GM21529 (cell line): ENCODE data around the gene SAMD8.
A peak's percentile ranks its signal among the peaks of the same experiment; 100 is the strongest.

Source experiments
- ATAC-seq: cut with Tn5 transposase; IDR thresholded peaks from one replicate; pipeline ENCODE4 v1.9.1; 2021; ENCODE audit not compliant: unreplicated experiment

The SAMD8 gene

GRCh38 chr10:75111365-75111906 is at the start of gene SAMD8:
SAMD8 (plus strand) TSS chr10:75111656; CDS start chr10:75150529, 38,873 bp downstream.
- peak; percentile 71 for ATAC-seq

DNA sequence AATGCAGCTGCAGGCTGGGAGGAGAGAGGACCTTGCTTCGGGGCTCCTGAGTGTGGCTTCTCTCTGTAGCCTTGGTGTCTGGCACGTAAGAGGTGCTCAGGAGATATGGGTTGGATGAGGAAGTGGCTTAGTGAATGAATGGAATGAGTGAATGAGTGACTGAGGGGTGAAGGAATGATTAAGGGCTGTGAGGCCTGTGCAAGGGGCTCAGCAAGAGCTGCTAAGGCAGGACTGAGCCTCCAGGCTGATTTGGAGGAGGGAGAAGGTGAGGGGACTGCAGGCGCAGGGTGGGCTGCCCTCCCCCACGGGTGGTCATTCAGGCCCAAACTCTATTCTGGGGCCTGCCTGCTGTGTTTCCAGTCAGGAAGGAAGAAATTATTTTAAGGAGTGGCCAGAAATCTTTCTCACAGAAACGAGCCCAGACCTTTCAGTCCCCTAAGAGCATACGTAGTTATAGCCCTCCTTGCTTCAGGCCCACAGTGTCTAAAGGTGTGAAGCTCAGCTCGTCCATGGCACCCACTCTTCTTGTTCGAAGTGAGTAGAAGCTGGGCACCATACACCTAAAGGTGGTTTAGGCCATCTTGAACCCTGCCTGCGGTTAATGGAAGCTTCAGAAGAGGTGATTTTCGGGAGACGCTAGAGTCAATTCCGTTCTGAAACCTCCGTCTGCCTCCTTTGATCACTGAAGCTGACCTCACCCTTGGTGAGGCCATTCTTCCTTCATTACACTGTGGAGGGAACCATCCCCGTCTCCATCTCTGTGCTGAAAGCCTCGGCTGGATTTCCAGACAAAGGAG is 49.5 kb upstream of the SAMD8 start:
- ATAC-seq: no peak

DNA sequence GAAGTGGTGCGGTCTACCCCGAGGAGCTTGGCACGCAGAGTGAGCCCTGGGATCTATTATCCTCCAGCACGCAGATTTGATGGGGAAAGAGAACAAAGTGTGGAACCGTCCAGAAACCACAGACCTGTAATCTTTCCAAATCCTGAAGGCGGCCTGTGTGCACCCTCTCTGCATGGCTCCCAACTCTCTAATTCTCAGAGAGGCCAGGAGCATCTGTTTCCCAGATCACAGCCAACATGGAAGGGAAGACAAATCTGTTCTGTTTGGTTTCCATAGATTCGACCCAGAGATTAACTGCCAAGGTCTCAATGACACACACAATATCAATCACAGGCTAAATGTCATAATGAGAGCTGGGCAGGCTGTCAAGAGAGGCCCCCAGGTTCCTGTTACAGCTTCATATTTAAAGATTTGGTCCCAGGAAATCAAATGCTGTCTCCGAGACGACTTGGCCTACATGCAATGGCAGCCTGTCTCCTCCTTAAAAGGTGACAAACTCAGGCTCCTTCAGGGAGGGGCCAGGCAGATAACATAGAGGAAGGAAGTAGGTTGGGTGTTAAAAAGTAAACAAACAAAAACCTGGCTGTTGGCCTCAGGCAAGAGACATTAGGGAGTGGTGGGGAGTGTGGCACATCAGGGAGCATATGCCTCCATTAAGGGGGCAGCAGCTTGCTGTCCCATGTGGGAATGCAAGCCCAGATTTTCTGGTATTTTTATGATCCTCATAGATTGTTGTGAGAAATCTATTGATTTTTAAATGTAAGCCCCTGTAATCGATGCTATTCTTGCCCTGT is 48.8 kb upstream of the SAMD8 start:
- ATAC-seq: no peak

- no peak for ATAC-seq
Observed at GRCh38 chr10:75063461-75064230, 47.8 kb upstream of the SAMD8 start.

GRCh38 chr10:75065076-75065475 is 46.4 kb upstream of the SAMD8 start:
- ATAC-seq: no peak

DNA sequence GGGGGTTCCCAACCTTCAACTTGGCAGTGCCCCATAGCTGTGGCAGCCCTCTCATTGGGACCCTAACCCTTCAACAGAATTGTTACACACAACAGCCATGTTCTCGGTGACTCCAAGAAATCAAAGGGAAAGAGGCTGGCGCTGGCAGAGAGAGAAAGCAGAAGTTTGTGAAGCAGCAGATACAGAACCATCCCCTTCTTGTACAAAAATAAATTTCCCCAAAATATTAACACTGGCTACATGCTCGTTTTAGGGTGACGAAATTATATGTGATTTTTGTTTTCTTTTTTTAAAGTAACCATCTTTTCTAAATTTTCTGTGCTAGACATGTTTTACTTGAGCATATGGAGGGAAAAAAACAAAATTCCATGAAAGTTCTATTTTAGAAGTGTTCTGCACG is 45.2 kb upstream of the SAMD8 start:
- no peak for ATAC-seq

DNA sequence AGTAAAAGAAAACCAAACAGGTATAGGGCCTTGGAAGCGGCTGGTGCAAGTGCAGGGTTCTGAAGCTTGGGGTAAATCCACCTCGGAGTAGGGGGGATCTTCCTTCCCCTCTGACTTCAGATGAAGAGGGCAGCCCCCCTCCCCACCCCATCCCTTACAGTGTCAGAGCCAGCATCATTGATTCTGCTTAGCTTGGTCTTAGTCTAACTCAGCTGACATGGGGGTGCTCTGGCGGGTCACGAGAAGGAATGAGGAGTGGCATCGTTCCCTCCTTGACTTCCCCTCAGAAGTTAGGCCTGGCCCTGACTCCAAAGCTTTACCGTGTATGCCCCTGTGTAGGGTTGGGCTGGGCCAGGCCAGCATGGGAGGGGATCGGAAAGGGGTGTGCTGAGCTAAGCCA is 44.2 kb upstream of the SAMD8 start:
- no peak for ATAC-seq

- no peak for ATAC-seq
Observed at GRCh38 chr10:75068523-75068922, 42.9 kb upstream of the SAMD8 start.

- ATAC-seq: no peak
Observed at GRCh38 chr10:75070476-75070875, 41.0 kb upstream of the SAMD8 start.

GRCh38 chr10:75070961-75071428 is 40.5 kb upstream of the SAMD8 start:
- no peak for ATAC-seq

DNA sequence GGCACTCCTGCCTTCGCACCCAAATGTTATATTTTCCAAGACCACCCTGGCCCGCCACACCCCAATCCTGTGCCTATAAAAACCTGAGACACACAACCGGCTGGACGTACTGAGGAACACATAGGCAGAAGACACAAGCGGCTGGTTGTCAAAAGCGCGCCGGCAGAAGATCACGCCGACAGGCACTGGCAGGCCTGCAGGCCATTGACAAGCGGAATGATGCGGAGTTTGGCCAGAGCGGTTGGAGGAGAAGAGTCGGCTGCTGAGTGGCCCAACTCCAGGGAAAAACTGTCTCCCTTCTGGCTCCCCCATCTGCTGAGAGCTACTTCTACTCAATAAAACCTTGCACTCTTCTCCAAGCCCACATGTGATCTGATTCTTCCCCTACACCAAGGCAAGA is 39.7 kb upstream of the SAMD8 start:
- ATAC-seq: no peak

- ATAC-seq: no peak
Observed at GRCh38 chr10:75072727-75073126, 38.7 kb upstream of the SAMD8 start.

GRCh38 chr10:75073442-75073841 is 38.0 kb upstream of the SAMD8 start:
- no peak for ATAC-seq

- no peak for ATAC-seq
Observed at GRCh38 chr10:75074711-75075445, 36.6 kb upstream of the SAMD8 start.

GRCh38 chr10:75076348-75076747 is 35.1 kb upstream of the SAMD8 start:
- no peak for ATAC-seq

DNA sequence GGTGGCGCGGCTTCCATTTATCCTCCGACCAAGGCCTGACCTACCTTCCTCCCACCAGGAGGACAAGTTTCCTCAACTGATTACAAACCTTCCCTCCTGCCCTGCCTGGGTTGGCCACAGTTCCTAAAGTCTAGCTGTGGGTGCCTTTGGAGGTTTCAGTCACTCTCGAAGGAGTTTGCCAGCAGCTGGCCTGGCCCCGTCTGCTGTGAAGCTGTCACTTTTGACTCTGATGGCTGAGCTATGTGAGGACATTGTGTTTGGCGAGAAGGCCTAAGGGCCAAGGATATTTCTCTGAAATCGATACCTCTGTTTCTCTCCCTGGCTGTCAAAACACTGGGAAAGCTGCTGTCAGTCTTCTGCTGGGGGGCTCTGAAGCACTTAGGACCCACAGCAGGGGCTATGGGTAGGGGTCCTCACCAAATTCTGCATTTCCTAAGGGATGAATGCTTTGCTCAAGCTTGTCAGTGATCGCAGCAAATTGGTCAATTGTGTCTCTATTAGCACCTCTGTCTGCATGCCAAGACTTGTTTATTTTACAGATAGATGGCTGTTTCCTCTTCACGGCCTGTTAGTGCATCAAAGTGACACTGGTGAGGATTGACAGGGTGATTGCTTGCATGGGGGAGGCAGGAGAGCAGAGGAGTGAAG is 31.9 kb upstream of the SAMD8 start:
- ATAC-seq: no peak

DNA sequence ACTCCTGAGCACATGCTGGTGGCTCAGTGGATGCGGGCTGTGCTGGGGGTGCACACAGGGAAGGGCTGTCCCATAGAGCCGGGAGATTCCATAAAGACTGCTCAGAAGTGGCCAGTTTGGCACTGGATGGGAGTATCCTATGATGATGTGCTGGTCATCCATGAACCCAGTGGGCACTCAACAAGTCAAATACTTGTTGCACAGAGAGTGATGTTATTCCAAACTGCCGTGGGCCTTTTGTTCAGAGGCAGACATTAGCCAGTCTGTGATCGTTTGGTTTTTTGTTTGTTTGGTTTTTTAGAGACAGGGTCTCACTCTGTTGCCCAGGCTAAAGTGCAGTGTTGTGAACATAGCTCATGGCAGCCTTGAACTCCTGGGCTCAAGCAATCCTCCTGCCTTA is 30.9 kb upstream of the SAMD8 start:
- ATAC-seq: no peak

DNA sequence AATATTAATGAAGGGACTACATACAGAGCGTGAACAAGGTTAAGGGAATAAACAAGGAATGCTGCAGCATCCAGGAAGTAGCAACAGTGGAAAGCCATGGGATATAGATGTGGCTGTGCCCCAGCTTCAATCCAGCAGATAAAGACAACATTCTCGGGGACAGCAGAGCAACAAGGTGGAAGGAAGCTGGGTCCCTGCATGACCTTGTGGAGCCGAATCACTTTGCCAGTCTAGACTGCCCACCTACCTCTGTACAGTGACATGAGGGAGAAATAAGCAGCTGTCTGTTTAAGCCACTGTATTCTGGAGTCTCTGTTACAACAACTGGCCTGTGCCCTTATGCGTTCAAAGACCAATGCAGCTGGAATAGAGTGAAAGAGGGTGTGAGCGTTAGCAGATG is 30.1 kb upstream of the SAMD8 start:
- no peak for ATAC-seq

- ATAC-seq: no peak
Observed at GRCh38 chr10:75083972-75084833, 27.3 kb upstream of the SAMD8 start.
